Subcutaneous adipose tissue (tissue), 4 donors: ENCODE measurements around the gene TMEM238. TPM values are rescaled to one million over a fixed set of nuclear protein-coding genes. Genes with fewer than 3 reads are reported as not detected.

Source experiments
- CTCF ChIP-seq: fragments of 450-650 bp; IDR thresholded peaks from one replicate; pipeline ENCODE4 v1.5.1; 2016; ENCODE audit warnings: low read depth, mild to moderate bottlenecking, control low read depth, antibody characterized with exemption, moderate library complexity
- total RNA-seq, 4 donors: library from RNA; depleted of rRNA; stranded (reverse); fragments of >200 nt; gene quantifications; one replicate each; pipeline ENCODE4 v1.1.0, GENCODE V29; 2016

Gene TMEM238
- total RNA-seq, 4 donors from 2014 or later: 0.44 to 2.8 TPM; not detected in 2

GRCh38 chr19:55423225-55424005 lies 39.3 kb upstream of the TMEM238 start:
- no peak for TF ChIP-seq CTCF

- TF ChIP-seq CTCF: no peak
Measured at GRCh38 chr19:55419624-55420236, 35.6 kb upstream of the TMEM238 start.

- no peak for TF ChIP-seq CTCF
Measured at GRCh38 chr19:55419103-55419502, 35.0 kb upstream of the TMEM238 start.

GRCh38 chr19:55418185-55418584 lies 34.1 kb upstream of the TMEM238 start:
- TF ChIP-seq CTCF: no peak

- no peak for TF ChIP-seq CTCF
Measured at GRCh38 chr19:55410168-55410567, 26.1 kb upstream of the TMEM238 start.

GRCh38 chr19:55408533-55408872 lies 24.4 kb upstream of the TMEM238 start:
- TF ChIP-seq CTCF: no peak

- TF ChIP-seq CTCF: no peak
Measured at GRCh38 chr19:55407800-55408532, 23.9 kb upstream of the TMEM238 start.
